HepG2 (cell line): Measurements from ENCODE around the gene SMTN. TPM values are rescaled to one million over a fixed set of nuclear protein-coding genes. Genes with fewer than 3 reads are reported as not detected.

Source experiments
- BRD4 ChIP-seq: sonication (generic); formaldehyde crosslinking; IDR thresholded peaks from 2 replicates; pipeline ENCODE4 v1.4.0; 2020; ENCODE audit warnings: missing genetic modification reagents
- GATAD2A ChIP-seq: IDR thresholded peaks from 2 replicates; pipeline ENCODE4 v1.6.1; 2016
- KLF9 ChIP-seq: IDR thresholded peaks from 2 replicates; pipeline ENCODE4 v1.6.1; 2016; ENCODE audit warnings: low read depth
- MBD4 ChIP-seq: IDR thresholded peaks from 2 replicates; pipeline ENCODE4 v1.6.1; 2012; ENCODE audit warnings: low read length, inconsistent platforms, borderline replicate concordance
- MYC ChIP-seq: sonication (generic); formaldehyde crosslinking; IDR thresholded peaks from 2 replicates; pipeline ENCODE4 v1.9.0; 2021; ENCODE audit warnings: missing genetic modification reagents, borderline replicate concordance
- NR2F1 ChIP-seq, 2 experiments: fragments of 450-650 bp in 1 of 2; formaldehyde crosslinking in 1 of 2; IDR thresholded peaks; 2 replicates each; pipeline versions ENCODE4 v1.5.0 to v1.6.1; 2016 to 2020; ENCODE audit warnings: mild to moderate bottlenecking in 1 of 2, missing compliant biosample characterization in 1 of 2, missing genetic modification reagents in 1 of 2, moderate library complexity in 1 of 2
- PHF21A ChIP-seq: sonication (generic); formaldehyde crosslinking; IDR thresholded peaks from 2 replicates; pipeline ENCODE4 v1.5.0; 2020; ENCODE audit warnings: mild to moderate bottlenecking, missing genetic modification reagents
- PHF8 ChIP-seq: sonication (generic); formaldehyde crosslinking; IDR thresholded peaks from 2 replicates; pipeline ENCODE4 v1.5.0; 2020; ENCODE audit warnings: missing genetic modification reagents
- RFXAP ChIP-seq: sonication (generic); formaldehyde crosslinking; IDR thresholded peaks from 2 replicates; pipeline ENCODE4 v1.4.0; 2020; ENCODE audit warnings: missing genetic modification reagents, borderline replicate concordance
- RXRA ChIP-seq: sonication (generic); formaldehyde crosslinking; IDR thresholded peaks from 2 replicates; pipeline ENCODE4 v1.5.1; 2020; ENCODE audit warnings: missing genetic modification reagents
- SATB2 ChIP-seq: sonication (generic); formaldehyde crosslinking; IDR thresholded peaks from 2 replicates; pipeline ENCODE4 v1.5.0; 2020; ENCODE audit warnings: missing genetic modification reagents
- ZNF136 ChIP-seq: sonication (generic); formaldehyde crosslinking; IDR thresholded peaks from 2 replicates; pipeline ENCODE4 v1.8.1; 2022; ENCODE audit warnings: low read depth, mild to moderate bottlenecking, moderate library complexity, missing genetic modification reagents
- ZNF749 ChIP-seq: sonication (generic); formaldehyde crosslinking; IDR thresholded peaks from 2 replicates; pipeline ENCODE4 v1.8.0; 2022; ENCODE audit warnings: mild to moderate bottlenecking, missing genetic modification reagents, moderate library complexity, borderline replicate concordance
- ZNF839 ChIP-seq: sonication (generic); formaldehyde crosslinking; IDR thresholded peaks from 2 replicates; pipeline ENCODE4 v1.4.0; 2020; ENCODE audit warnings: missing genetic modification reagents, mild to moderate bottlenecking, borderline replicate concordance
- polyA plus RNA-seq, 8 experiments: library from polyadenylated mRNA; depleted of rRNA in 3 of 8; stranded (reverse) in 7 of 8; unstranded in 1 of 8; fragments of >200 nt; fragmentation: Illumina TruSeq in 4 of 8; extraction: Trizol in 4 of 8; gene quantifications; 2 replicates each; pipeline versions ENCODE4 v1.2.1 to v1.2.3, GENCODE V29; 2011 to 2016; ENCODE audit warnings: low read depth in 4 of 8, missing spikeins in 1 of 8, mixed read lengths in 1 of 8; ENCODE audit not compliant: insufficient read depth in 1 of 8
- total RNA-seq, 5 experiments: library from RNA; depleted of rRNA; stranded (reverse); fragments of >200 nt; fragmentation: Illumina TruSeq; extraction: Trizol; gene quantifications; 2 replicates each; pipeline ENCODE4 v1.2.3, GENCODE V29; 2016; ENCODE audit warnings: low read depth in 1 of 5
- TF ChIP-seq, protein P1 (sequence below): sonication (generic); formaldehyde crosslinking; IDR thresholded peaks from 2 replicates; pipeline ENCODE4 v1.5.1; 2020; ENCODE audit warnings: missing genetic modification reagents, mild to moderate bottlenecking, borderline replicate concordance
- TF ChIP-seq, protein P2 (sequence below): sonication (generic); formaldehyde crosslinking; conservative IDR thresholded peaks from 2 replicates; pipeline ENCODE4 v1.4.0; 2020; ENCODE audit warnings: missing genetic modification reagents
- TF ChIP-seq, protein P3 (sequence below): sonication (generic); formaldehyde crosslinking; IDR thresholded peaks from 2 replicates; pipeline ENCODE4 v1.5.0; 2020; ENCODE audit warnings: mild to moderate bottlenecking, missing genetic modification reagents
- TF ChIP-seq, protein P4 (sequence below): sonication (generic); formaldehyde crosslinking; IDR thresholded peaks from 2 replicates; pipeline ENCODE4 v1.4.0; 2020; ENCODE audit warnings: mild to moderate bottlenecking, missing genetic modification reagents
- TF ChIP-seq, protein P5 (sequence below): sonication (generic); formaldehyde crosslinking; IDR thresholded peaks from 2 replicates; pipeline ENCODE4 v1.4.0; 2020; ENCODE audit warnings: missing genetic modification reagents

SMTN gene
- total and polyA plus RNA-seq, 2 of the 13 experiments (the other 11 are each of a cell fraction or from before 2014, with no cell fraction given) = 14.7 to 26.1 TPM

DNA sequence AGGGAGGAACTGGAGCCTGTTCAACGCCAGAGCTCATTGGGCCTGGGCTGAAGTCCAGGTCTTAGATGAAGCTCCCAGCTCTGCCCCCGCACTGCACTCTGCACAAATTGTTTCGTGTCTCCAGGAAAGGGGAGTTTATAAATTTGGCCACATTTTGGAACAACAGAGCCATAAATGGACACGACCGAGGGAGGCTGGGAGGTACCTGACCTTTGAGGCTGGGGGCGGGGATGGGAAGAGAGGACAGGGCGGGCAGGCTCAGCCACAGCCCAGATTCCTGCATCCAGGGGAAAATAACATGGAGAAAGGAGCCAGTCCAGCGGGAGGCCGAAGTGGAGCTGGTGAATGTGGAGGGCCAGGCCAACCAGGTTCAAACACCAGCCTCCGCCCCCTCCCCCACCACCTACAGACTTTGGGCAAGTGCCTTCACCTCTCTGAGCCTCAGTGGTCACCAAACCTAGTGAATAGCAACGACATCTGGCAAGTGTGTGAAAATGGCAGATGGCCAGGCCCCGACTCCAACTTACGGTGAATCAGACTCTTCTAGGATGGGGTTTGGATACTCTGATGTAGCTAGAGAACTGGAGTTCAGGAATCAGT is 36.8 kb upstream of the SMTN start (continued):
- no peak for TF ChIP-seq MBD4
- peak; percentile 33; the same call in 1 of the 2 replicates for TF ChIP-seq PHF21A
- TF ChIP-seq, protein P1, sequence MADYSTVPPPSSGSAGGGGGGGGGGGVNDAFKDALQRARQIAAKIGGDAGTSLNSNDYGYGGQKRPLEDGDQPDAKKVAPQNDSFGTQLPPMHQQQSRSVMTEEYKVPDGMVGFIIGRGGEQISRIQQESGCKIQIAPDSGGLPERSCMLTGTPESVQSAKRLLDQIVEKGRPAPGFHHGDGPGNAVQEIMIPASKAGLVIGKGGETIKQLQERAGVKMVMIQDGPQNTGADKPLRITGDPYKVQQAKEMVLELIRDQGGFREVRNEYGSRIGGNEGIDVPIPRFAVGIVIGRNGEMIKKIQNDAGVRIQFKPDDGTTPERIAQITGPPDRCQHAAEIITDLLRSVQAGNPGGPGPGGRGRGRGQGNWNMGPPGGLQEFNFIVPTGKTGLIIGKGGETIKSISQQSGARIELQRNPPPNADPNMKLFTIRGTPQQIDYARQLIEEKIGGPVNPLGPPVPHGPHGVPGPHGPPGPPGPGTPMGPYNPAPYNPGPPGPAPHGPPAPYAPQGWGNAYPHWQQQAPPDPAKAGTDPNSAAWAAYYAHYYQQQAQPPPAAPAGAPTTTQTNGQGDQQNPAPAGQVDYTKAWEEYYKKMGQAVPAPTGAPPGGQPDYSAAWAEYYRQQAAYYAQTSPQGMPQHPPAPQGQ (CRISPR knock-in tag) = no peak
- TF ChIP-seq, protein P2, sequence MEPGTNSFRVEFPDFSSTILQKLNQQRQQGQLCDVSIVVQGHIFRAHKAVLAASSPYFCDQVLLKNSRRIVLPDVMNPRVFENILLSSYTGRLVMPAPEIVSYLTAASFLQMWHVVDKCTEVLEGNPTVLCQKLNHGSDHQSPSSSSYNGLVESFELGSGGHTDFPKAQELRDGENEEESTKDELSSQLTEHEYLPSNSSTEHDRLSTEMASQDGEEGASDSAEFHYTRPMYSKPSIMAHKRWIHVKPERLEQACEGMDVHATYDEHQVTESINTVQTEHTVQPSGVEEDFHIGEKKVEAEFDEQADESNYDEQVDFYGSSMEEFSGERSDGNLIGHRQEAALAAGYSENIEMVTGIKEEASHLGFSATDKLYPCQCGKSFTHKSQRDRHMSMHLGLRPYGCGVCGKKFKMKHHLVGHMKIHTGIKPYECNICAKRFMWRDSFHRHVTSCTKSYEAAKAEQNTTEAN (CRISPR knock-in tag) = no peak
- TF ChIP-seq ZNF749 (CRISPR knock-in tag) = no peak
- TF ChIP-seq, protein P3, sequence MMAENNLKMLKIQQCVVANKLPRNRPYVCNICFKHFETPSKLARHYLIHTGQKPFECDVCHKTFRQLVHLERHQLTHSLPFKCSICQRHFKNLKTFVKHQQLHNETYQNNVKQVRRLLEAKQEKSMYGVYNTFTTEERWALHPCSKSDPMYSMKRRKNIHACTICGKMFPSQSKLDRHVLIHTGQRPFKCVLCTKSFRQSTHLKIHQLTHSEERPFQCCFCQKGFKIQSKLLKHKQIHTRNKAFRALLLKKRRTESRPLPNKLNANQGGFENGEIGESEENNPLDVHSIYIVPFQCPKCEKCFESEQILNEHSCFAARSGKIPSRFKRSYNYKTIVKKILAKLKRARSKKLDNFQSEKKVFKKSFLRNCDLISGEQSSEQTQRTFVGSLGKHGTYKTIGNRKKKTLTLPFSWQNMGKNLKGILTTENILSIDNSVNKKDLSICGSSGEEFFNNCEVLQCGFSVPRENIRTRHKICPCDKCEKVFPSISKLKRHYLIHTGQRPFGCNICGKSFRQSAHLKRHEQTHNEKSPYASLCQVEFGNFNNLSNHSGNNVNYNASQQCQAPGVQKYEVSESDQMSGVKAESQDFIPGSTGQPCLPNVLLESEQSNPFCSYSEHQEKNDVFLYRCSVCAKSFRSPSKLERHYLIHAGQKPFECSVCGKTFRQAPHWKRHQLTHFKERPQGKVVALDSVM (CRISPR knock-in tag) = peak; percentile 93
- 0 out of 2 replicates have a peak, but pooled peaks have one; percentile 29 for TF ChIP-seq RXRA (CRISPR knock-in tag)
- peak; percentile 54; the same call in 1 of the 2 replicates for TF ChIP-seq MYC
- TF ChIP-seq ZNF839 (CRISPR knock-in tag) = no peak
- no peak for TF ChIP-seq KLF9
- TF ChIP-seq, protein P4, sequence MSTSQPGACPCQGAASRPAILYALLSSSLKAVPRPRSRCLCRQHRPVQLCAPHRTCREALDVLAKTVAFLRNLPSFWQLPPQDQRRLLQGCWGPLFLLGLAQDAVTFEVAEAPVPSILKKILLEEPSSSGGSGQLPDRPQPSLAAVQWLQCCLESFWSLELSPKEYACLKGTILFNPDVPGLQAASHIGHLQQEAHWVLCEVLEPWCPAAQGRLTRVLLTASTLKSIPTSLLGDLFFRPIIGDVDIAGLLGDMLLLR (CRISPR knock-in tag) = no peak
- TF ChIP-seq RFXAP (CRISPR knock-in tag) = no peak
- peak in 1 of 2 experiments; percentile 54; a peak in 2 of 4 replicates for TF ChIP-seq NR2F1 (CRISPR knock-in tag; IDR thresholded peaks at IDR 0.05)
- TF ChIP-seq, protein P5, sequence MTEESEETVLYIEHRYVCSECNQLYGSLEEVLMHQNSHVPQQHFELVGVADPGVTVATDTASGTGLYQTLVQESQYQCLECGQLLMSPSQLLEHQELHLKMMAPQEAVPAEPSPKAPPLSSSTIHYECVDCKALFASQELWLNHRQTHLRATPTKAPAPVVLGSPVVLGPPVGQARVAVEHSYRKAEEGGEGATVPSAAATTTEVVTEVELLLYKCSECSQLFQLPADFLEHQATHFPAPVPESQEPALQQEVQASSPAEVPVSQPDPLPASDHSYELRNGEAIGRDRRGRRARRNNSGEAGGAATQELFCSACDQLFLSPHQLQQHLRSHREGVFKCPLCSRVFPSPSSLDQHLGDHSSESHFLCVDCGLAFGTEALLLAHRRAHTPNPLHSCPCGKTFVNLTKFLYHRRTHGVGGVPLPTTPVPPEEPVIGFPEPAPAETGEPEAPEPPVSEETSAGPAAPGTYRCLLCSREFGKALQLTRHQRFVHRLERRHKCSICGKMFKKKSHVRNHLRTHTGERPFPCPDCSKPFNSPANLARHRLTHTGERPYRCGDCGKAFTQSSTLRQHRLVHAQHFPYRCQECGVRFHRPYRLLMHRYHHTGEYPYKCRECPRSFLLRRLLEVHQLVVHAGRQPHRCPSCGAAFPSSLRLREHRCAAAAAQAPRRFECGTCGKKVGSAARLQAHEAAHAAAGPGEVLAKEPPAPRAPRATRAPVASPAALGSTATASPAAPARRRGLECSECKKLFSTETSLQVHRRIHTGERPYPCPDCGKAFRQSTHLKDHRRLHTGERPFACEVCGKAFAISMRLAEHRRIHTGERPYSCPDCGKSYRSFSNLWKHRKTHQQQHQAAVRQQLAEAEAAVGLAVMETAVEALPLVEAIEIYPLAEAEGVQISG (CRISPR knock-in tag) = 0 out of 2 replicates have a peak, but pooled peaks have one; percentile 12
- peak; percentile 20; the same call in 1 of the 2 replicates for TF ChIP-seq GATAD2A (CRISPR knock-in tag)
- peak; percentile 60; the same call in 1 of the 2 replicates for TF ChIP-seq ZNF136
- TF ChIP-seq BRD4 (CRISPR knock-in tag) = 0 out of 2 replicates have a peak, but pooled peaks have one; percentile 59
- TF ChIP-seq SATB2 (CRISPR knock-in tag) = peak; percentile 29; the same call in 1 of the 2 replicates
- TF ChIP-seq PHF8 (CRISPR knock-in tag) = 0 out of 2 replicates have a peak, but pooled peaks have one; percentile 41
